Measurements from ENCODE around the gene FLNB. TPM values are rescaled to one million over a fixed set of nuclear protein-coding genes. Genes with fewer than 3 reads are reported as not detected.

Gene FLNB
- total and polyA plus RNA-seq, 8 donors = 85.2 to 152 (median 102) TPM

DNA sequence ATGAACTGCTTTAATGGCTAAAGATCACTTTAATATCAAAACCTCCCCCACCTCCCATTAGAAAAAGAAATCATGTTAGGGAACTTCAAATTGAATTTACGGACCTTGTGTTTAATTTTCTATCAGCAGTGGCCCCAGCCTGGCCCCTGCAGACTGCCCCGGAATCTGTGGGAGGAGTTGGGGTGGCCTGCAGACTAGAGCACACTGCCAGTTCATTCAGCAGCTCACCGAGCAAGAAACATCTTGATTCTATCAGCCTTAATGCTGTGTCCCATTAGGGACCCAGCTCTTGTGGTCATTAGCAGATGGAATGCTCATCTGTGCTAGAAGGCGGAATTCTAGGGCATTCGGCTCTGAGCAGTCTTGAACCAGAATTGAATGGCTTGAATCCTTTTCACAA lies 54.2 kb downstream of the FLNB start:
- DNase-seq (no peak), FAIRE-seq (no peak), ATAC-seq (no peak)
- Histone ChIP-seq H3K27me3 (no peaks in the 10 kb centered on the region), H3K4me3 (no peak overlapping the region), H3K4me1 (peaks cover 34 to 45% (median 43%) of the 10 kb centered on the region in 3 donors), H3K27ac (no peak overlapping the region), H3K36me3 (no peaks in the 10 kb centered on the region), H3K9me3 (no peaks in the 10 kb centered on the region)
- TF ChIP-seq, protein P1, sequence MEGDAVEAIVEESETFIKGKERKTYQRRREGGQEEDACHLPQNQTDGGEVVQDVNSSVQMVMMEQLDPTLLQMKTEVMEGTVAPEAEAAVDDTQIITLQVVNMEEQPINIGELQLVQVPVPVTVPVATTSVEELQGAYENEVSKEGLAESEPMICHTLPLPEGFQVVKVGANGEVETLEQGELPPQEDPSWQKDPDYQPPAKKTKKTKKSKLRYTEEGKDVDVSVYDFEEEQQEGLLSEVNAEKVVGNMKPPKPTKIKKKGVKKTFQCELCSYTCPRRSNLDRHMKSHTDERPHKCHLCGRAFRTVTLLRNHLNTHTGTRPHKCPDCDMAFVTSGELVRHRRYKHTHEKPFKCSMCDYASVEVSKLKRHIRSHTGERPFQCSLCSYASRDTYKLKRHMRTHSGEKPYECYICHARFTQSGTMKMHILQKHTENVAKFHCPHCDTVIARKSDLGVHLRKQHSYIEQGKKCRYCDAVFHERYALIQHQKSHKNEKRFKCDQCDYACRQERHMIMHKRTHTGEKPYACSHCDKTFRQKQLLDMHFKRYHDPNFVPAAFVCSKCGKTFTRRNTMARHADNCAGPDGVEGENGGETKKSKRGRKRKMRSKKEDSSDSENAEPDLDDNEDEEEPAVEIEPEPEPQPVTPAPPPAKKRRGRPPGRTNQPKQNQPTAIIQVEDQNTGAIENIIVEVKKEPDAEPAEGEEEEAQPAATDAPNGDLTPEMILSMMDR (IDR thresholded peaks at IDR 0.05) = no peak
- intact Hi-C loops (cut with DNase I) = no loop called here
- WGBS, 2 donors = 63 to 73% methylated on average over 5 of the region's 5 CpGs

DNA sequence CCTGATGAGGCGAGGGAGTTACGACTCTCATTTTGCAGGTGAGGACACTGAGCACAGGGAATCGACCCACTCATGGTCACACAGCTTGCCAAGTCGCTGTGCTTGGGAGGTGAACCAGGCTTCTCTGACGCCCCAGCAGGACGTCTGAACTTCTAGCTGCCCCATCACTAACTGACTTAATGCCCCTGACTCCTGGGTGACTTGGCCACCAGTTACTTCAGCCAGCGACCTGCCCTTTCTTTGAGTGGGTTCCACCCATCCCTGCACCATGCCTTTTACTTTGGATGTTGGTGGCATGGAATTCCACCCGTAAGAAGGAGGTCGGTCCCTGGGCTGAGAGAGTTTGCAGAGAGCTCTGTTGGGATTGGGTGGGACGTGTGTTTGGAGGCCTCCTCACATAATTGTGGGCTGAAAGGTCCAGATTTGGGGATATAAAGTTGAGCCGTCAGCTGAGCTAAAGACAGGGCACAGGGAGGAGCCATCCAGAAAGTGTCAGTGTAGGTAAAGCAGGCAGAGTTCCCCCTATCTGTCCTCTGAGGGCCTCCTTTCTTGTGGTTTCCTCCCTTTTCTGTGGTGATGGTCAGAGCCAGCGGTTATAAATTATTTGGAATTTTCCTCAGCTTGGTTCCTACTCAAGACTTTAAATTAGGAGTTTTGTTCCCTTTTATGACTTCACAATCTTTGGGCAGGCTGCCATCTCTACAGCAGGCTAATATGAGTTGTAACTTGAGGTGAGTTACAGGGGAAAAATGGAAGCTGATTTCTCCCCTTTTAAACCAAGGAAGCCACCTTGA lies 55.0 kb downstream of the FLNB start:
- FAIRE-seq (no peak), DNase-seq (peak in 1 of 6 donors; percentile 59), ATAC-seq (peak in 1 of 4 donors; percentile 7)
- Histone ChIP-seq H3K27me3 (no peaks in the 10 kb centered on the region), H3K36me3 (no peaks in the 10 kb centered on the region), H3K27ac (peak overlapping the region in 1 of 4 donors; percentile 5), H3K4me1 (peaks cover 41 to 50% (median 49%) of the 10 kb centered on the region in 3 donors), H3K9me3 (no peaks in the 10 kb centered on the region), H3K4me3 (no peak overlapping the region)
- intact Hi-C loops (cut with DNase I) = no loop called here
- 82 to 89% methylated on average over 12 of the region's 12 CpGs for WGBS, 2 donors
- TF ChIP-seq, protein P1 (IDR thresholded peaks at IDR 0.05) = no peak

DNA sequence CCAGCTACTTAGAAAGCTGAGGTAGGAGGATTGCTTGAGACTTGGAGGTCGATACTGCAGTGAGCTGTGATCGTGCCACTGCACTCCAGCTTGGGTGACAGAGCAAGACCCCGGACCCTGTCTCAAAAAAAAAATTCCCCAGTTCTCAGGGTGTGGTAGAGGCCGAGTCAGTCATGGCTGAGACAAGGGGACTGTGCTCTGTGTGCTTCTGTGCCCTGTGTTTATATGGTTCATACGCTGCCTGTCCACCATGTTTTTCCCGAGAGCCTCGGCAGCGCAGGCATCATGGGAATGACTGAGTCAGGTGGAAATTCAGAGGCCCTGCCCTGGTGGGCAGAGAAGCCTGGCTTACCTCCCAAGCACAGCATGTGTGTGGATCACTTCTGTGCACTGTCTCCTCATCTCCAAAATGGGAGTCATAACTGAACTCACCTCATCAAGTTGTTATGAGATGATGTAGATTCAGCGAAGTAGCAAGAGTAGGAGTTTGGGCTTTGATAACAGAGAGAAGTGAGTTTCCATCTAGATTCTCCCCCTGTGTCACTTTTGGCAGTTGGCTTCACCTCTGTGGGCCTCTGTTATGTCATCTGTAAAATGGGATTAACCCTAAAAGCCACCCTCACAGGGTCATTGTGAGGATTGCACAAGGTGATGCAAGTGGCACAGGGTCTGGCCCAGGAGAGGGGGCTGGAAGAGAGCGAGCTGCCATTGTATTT lies 56.9 kb downstream of the FLNB start:
- intact Hi-C loops (cut with DNase I) = no loop called here
- FAIRE-seq = no peak

DNA sequence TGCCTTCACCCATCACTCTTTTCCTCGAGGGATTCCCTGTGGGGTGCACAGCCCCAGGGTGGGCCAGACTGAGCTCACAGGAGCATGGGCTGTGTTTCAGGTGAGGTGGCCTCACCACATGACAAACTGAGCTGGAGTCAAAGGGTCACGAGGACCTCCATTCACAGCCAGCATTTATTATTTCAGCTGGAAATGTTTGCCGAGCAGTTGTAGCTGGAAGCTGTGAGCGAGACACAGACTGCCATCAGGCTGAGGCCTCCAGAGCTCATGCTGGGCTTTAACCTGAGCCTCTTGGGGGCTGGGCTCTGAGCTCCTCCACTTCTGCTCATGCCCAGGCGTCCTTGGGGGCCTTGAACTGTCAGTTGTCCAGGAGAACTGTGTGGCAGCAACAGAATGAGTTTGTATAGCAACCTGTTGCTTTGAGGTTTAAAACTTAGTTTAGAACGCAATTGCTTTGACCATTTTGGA lies 57.5 kb downstream of the FLNB start:
- peak; percentile 45 to 74 (median 65) for ATAC-seq
- peak overlapping the region; percentile 1 to 38 (median 29) for H3K27ac ChIP-seq

More for the DNA sequence above, 56.9 kb downstream of the FLNB start:
- Histone ChIP-seq H3K4me3 (no peak overlapping the region), H3K4me1 (peaks cover 33 to 41% (median 39%) of the 10 kb centered on the region in 3 donors), H3K27ac (peak overlapping the region in 3 of 4 donors; percentile 1 to 32 (median 26)), H3K9me3 (no peaks in the 10 kb centered on the region), H3K27me3 (no peaks in the 10 kb centered on the region), H3K36me3 (no peaks in the 10 kb centered on the region)
- DNase-seq (no peak), ATAC-seq (no peak)
- 92 to 94% methylated on average over 10 of the region's 10 CpGs for WGBS, 2 donors
- TF ChIP-seq, protein P1 (IDR thresholded peaks at IDR 0.05) = no peak

More for the DNA sequence above, 57.5 kb downstream of the FLNB start:
- WGBS, 2 donors = 20 to 31% methylated on average over 6 of the region's 6 CpGs
- no peak for FAIRE-seq
- H3K9me3 ChIP-seq = no peaks in the 10 kb centered on the region
- no peaks in the 10 kb centered on the region for H3K36me3 ChIP-seq
- TF ChIP-seq, protein P1 (IDR thresholded peaks at IDR 0.05) = no peak
- intact Hi-C loops (cut with DNase I) = no loop called here
- H3K4me3 ChIP-seq = no peak overlapping the region
- no peaks in the 10 kb centered on the region for H3K27me3 ChIP-seq
- DNase-seq = peak in 2 of 6 donors; percentile 47 to 56
- peaks cover 30 to 38% (median 33%) of the 10 kb centered on the region in 3 donors for H3K4me1 ChIP-seq

Measured in pancreas (tissue), 10 donors.